Neural crest cell (in vitro differentiated cells): Measurements from ENCODE around the gene SPTB. TPM values are rescaled to one million over a fixed set of nuclear protein-coding genes. Genes with fewer than 3 reads are reported as not detected.

ENCODE experiments used
- DNase-seq: peaks from one replicate; pipeline ENCODE4 v3.0.0; 2021; ENCODE audit warnings: low read depth, mixed read lengths, low spot score
- H3K27ac Mint-ChIP-seq: one replicate; pipeline ENCODE4 v1.8.0; 2021; ENCODE audit warnings: mild to moderate bottlenecking, mixed read lengths; ENCODE audit not compliant: unreplicated experiment
- H3K27me3 Mint-ChIP-seq: 2 replicates; pipeline ENCODE4 v1.8.0; 2021; ENCODE audit warnings: low read depth, mild to moderate bottlenecking, mixed read lengths
- H3K36me3 Mint-ChIP-seq: 2 replicates; pipeline ENCODE4 v1.8.0; 2021; ENCODE audit warnings: low read depth, mild to moderate bottlenecking, mixed read lengths
- H3K4me1 Mint-ChIP-seq: 2 replicates; pipeline ENCODE4 v1.8.0; 2021; ENCODE audit warnings: mixed read lengths
- H3K4me3 Mint-ChIP-seq: one replicate; pipeline ENCODE4 v1.8.0; 2021; ENCODE audit warnings: mild to moderate bottlenecking, mixed read lengths
- H3K9me3 Mint-ChIP-seq: 2 replicates; pipeline ENCODE4 v1.8.0; 2021; ENCODE audit warnings: mixed read lengths
- total RNA-seq: library from RNA; stranded (reverse); gene quantifications from 2 replicates; pipeline ENCODE4 v1.2.1, GENCODE V29; 2021
- TF ChIP-seq, protein P1 (sequence below): fragments of 200-600 bp; sonication (generic); conservative IDR thresholded peaks from 2 replicates; pipeline ENCODE4 v1.5.0; 2021; ENCODE audit warnings: antibody characterized with exemption, mild to moderate bottlenecking

SPTB gene
- total RNA-seq, 1 donor from 2014 or later = 0.16 TPM

DNA sequence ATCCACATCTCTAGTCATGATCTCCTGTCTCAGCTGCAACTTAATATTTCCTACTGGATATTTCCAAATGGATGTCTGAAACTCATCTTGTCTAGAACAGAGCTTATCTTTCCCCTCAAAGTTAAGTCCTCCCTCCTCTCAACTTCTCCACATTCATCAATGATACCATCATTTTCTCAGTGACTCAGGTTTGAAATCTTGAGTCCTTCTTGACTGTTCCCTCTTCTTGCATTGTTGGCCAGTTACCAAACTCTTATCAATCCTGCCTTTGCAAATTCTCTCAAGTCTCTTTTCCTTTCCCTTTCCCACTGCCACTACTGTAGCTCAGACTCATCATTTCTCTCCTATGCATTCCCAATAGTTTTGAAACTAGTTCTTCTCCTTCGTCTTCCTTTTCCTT lies 20.3 kb upstream of the SPTB start:
- Mint-ChIP-seq H3K4me3 (no peak overlapping the region), H3K27me3 (peaks cover 39% of the 10 kb centered on the region), H3K4me1 (no peaks in the 10 kb centered on the region), H3K36me3 (no peaks in the 10 kb centered on the region), H3K9me3 (no peaks in the 10 kb centered on the region), H3K27ac (no peak overlapping the region)
- TF ChIP-seq, protein P1, sequence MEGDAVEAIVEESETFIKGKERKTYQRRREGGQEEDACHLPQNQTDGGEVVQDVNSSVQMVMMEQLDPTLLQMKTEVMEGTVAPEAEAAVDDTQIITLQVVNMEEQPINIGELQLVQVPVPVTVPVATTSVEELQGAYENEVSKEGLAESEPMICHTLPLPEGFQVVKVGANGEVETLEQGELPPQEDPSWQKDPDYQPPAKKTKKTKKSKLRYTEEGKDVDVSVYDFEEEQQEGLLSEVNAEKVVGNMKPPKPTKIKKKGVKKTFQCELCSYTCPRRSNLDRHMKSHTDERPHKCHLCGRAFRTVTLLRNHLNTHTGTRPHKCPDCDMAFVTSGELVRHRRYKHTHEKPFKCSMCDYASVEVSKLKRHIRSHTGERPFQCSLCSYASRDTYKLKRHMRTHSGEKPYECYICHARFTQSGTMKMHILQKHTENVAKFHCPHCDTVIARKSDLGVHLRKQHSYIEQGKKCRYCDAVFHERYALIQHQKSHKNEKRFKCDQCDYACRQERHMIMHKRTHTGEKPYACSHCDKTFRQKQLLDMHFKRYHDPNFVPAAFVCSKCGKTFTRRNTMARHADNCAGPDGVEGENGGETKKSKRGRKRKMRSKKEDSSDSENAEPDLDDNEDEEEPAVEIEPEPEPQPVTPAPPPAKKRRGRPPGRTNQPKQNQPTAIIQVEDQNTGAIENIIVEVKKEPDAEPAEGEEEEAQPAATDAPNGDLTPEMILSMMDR = no peak
- DNase-seq = no peak

DNA sequence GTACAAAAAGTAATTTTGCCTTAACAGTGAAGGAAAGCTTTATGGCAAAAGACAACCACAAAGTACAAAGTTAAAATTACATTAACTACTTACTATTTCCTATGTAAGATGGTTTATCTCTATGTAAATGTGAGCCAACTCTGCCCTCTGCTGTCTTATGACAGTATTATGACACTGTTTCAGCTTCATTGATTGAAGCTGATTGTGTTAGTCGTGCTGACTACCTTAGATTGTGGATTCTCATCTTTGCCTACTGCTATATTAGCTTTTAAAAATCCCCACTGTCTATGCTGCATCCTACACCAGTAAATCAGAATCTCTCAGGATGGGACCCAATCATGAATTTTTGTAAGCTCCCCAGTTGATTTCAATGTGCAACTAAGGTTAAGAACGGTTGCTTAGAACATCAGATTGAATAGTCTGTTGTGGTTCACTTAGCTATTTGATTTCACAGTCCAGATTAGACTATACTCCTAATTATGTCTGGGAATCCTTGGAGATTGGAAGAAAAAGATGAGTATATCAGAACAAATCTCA lies 12.2 kb upstream of the SPTB start:
- no peak for DNase-seq
- Mint-ChIP-seq H3K4me1 (no peaks in the 10 kb centered on the region), H3K36me3 (no peaks in the 10 kb centered on the region), H3K9me3 (no peaks in the 10 kb centered on the region), H3K27ac (no peak overlapping the region), H3K27me3 (peaks cover 49% of the 10 kb centered on the region), H3K4me3 (no peak overlapping the region)
- TF ChIP-seq, protein P1 = peak; percentile 79

DNA sequence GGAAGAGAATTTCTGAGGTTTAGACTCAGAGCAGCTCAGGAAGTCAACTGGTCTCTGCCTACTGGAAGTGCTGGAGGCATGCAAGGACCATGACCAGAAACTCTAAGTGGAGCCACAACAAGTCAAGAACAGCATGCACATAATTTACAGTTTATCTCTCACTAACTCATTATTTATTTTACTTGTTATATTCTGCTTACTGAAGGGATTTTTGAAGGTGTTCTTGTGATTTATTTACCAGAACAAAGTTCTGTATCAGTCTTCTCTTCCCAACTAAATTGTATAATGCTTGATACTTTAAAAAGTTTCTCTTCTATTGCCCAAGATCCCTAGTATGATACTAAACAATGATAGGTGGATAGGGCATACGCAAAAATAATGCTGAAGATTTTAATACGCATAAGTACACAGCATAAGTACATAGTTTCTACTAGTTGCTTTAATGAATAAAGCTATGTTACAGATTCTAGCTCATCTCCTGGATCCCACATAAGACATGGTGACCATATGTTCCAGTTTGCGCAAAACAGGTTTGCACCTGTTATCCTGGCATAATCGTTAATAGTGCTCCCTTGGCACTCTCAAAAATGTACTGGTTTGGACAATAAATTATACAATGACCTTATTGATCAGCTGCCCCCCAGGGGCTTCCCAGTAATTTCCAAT lies 11.6 kb upstream of the SPTB start:
- Mint-ChIP-seq H3K27me3 (peaks cover 52% of the 10 kb centered on the region), H3K4me1 (no peaks in the 10 kb centered on the region), H3K9me3 (no peaks in the 10 kb centered on the region), H3K4me3 (no peak overlapping the region), H3K27ac (no peak overlapping the region), H3K36me3 (no peaks in the 10 kb centered on the region)
- no peak for DNase-seq
- TF ChIP-seq, protein P1 = no peak

DNA sequence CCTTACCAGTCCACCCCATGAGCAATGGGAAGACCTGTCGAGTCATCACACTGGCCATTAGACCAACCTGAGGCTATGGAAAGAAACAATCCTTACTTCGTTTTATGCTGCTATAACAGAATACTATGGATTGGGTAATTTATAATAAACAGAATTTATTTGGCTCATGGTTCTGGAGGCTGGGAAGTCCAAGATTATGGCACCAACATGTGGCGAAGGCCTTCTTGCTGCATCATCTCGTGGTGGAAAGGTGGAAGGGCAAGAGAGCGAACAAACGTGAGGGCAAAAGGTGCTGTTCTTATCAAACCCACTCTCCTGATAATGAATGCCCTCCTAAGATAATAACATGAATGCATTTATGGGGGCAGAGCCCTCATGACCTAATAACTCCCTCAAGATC lies 9.6 kb upstream of the SPTB start:
- no peak for DNase-seq
- Mint-ChIP-seq H3K27ac (no peak overlapping the region), H3K4me1 (no peaks in the 10 kb centered on the region), H3K27me3 (peaks cover 71% of the 10 kb centered on the region), H3K9me3 (no peaks in the 10 kb centered on the region), H3K4me3 (no peak overlapping the region), H3K36me3 (no peaks in the 10 kb centered on the region)
- TF ChIP-seq, protein P1 = no peak

DNA sequence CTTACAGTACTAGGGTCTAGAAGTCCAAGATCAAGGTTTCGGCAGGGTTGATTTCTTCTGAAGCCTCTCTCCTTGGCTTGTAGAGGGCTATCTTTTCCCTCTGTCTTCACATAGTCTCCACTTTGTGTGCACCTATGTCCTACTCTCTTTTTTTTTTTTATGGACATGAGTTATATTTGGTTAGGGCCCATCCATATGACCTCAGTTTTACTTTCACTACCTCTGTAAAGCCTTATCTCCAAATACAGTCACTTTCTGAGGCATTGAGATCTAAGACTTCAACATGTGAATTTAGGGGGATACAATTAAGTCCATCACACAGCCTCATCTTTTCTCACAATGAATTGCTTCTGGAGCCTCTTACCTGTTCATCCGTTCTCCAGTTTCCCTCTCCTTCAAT lies 5.9 kb upstream of the SPTB start:
- Mint-ChIP-seq H3K4me3 (no peak overlapping the region), H3K27ac (no peak overlapping the region), H3K9me3 (no peaks in the 10 kb centered on the region), H3K4me1 (peaks cover 2% of the 10 kb centered on the region), H3K36me3 (no peaks in the 10 kb centered on the region), H3K27me3 (peaks cover 90% of the 10 kb centered on the region)
- TF ChIP-seq, protein P1 = no peak
- no peak for DNase-seq
